Activated CD4-positive, alpha-beta T cell treated with anti-CD3 and anti-CD28 coated beads, Interleukin-2, amount 10 ng/mL, durations not matched to agents 7 days and 5 days (primary cell): ENCODE results near the gene NMB. TPM values are rescaled to one million over a fixed set of nuclear protein-coding genes. Genes with fewer than 3 reads are reported as not detected.

Experiments
- CTCF ChIA-PET: fragments of 350-600 bp; sonication (Branson Sonifier 250); formaldehyde crosslinking; loops from one replicate; lab custom pipeline; 2021; ENCODE audit warnings: antibody characterized with exemption; lab: Charles Lee
- POLR2A ChIA-PET: fragments of 350-600 bp; sonication (Branson Sonifier 250); formaldehyde crosslinking; loops from one replicate; lab custom pipeline; 2021; ENCODE audit warnings: antibody characterized with exemption; lab: Charles Lee
- DNase-seq: peaks from one replicate; pipeline ENCODE4 v3.0.0-alpha.2; 2020
- H3K27ac Mint-ChIP-seq: one replicate; pipeline ENCODE4 v1.8.0; 2021; ENCODE audit warnings: mild to moderate bottlenecking, moderate library complexity, mixed read lengths
- H3K27me3 Mint-ChIP-seq: one replicate; pipeline ENCODE4 v1.8.0; 2021; ENCODE audit warnings: mixed read lengths
- H3K36me3 Mint-ChIP-seq: one replicate; pipeline ENCODE4 v1.8.0; 2021; ENCODE audit warnings: low read depth, mixed read lengths
- H3K4me1 Mint-ChIP-seq: one replicate; pipeline ENCODE4 v1.8.0; 2021; ENCODE audit warnings: mixed read lengths
- H3K4me3 Mint-ChIP-seq: one replicate; pipeline ENCODE4 v1.8.0; 2021; ENCODE audit warnings: mild to moderate bottlenecking, moderate library complexity, mixed read lengths
- H3K9me3 Mint-ChIP-seq: one replicate; pipeline ENCODE4 v1.8.0; 2021; ENCODE audit warnings: mixed read lengths
- total RNA-seq, 2 experiments: library from RNA; stranded (reverse); gene quantifications; one replicate each; pipeline ENCODE4 v1.2.3, GENCODE V29; 2021

Gene NMB
- total RNA-seq, 2 experiments from 2014 or later, result 2.8 to 3.8 TPM

DNA sequence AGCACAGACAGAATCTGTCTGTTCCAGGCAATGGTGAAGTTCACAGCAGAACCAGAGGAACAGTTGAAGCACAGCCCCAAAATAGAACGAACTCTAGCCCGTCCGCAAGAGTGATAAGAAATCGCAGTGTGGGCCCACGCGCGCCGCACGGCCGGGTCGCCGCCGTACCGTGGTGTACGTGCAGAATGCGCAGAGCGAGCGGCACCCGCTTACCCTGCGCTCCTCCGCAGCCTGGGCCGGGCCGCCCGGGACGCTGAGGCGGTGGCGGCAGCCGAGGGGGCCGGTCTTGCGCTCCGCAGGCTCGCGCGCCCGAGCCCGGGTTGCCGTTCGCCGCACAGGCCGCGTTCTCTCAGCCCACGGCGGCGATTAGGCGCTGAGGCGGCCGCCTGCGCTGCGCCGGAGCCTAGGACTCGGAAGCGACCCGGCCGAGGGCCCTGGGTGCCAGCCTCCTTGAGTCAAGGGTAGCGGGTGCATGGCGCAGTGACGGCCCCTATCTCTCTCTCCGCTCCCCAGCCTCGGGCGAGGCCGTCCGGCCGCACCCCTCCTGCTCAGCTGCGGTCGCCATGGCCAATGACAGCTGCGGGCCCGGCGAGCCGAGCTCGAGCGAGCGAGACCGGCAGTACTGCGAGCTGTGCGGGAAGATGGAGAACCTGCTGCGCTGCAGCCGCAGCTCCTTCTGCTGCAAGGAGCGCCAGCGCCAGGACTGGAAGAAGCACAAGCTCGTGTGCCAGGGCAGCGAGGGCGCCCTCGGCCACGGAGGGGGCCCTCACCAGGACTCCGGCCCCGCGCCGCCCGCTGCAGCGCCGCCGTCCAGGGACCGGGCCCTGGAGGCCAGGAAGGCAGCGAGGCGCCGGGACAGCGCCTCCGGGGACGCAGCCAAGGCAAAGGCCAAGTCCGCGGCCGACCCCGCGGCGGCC, 24.4 kb downstream of the NMB start:
- Mint-ChIP-seq H3K36me3 (peaks cover 31% of the 10 kb centered on the region), H3K9me3 (no peaks in the 10 kb centered on the region), H3K4me1 (peaks cover 61% of the 10 kb centered on the region), H3K4me3 (peak overlapping the region; percentile 93), H3K27ac (peak overlapping the region; percentile 96), H3K27me3 (no peaks in the 10 kb centered on the region)
- ChIA-PET POLR2A (interaction anchor here (0.9 to 1.4 kb wide), 2 partner anchors 9 to 27 kb away, joined by 4 to 6 read pairs; no protein-coding TSS in a partner anchor), CTCF (interaction anchor here (0.6 to 2.5 kb wide), 10 partner anchors 8 to 953 kb away, joined by 3 to 7 read pairs (median 5); no protein-coding TSS in a partner anchor)
- peak; percentile 67 for DNase-seq

DNA sequence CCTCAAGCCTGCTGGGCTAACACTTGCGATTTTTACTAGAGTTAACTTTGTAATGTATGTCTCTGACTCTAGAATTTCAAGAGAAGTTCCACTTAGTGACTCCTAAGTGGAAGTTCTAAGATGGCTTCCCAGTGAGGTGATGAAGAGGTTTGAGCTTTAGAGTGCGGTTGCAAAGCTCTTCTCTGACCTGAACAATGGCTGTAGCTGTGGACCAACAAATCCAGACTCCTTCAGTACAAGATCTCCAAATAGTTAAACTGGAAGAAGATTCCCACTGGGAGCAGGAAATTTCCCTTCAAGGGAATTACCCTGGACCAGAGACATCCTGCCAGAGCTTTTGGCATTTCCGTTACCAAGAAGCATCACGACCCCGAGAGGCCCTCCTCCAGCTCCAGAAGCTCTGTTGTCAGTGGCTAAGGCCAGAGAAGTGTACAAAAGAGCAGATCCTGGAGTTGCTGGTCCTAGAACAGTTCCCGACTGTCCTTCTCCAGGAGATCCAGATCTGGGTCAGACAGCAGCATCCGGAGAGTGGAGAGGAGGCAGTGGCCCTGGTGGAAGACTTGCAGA, 26.2 kb downstream of the NMB start:
- peak overlapping the region; percentile 89 for H3K4me3 Mint-ChIP-seq
- no peaks in the 10 kb centered on the region for H3K27me3 Mint-ChIP-seq
- POLR2A ChIA-PET, result interaction anchor here (0.6 kb wide), 1 partner anchor 63 kb away, joined by 3 read pairs; no protein-coding TSS in a partner anchor
- peaks cover 49% of the 10 kb centered on the region for H3K4me1 Mint-ChIP-seq
- no peaks in the 10 kb centered on the region for H3K9me3 Mint-ChIP-seq
- DNase-seq, result no peak
- CTCF ChIA-PET, result interaction anchor here (1.1 to 2.0 kb wide), 12 partner anchors 11 to 233 kb away, joined by 3 to 7 read pairs (median 4); partner anchors contain the start of gene WDR73
- H3K27ac Mint-ChIP-seq, result peak overlapping the region; percentile 97
- H3K36me3 Mint-ChIP-seq, result peaks cover 19% of the 10 kb centered on the region

DNA sequence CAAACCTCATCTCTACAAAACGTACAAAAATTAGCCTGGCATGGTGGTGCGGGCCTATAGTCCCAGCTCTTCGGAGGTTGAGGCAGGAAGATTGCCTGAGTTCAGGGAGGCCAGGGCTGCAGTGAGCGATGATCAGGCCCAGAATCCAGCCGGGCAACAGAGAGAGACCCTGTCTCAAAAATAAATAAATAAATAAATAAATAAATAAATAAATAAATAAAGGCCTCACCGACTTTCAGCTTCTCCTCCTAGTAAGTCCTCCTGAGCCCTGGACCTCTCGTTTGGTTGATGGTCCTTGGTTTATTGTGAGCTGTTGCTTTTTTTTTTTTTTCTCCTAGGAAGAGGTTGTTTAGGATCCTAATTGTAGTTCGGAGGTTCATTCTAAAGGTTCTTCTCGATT, 29.0 kb downstream of the NMB start:
- no peaks in the 10 kb centered on the region for H3K9me3 Mint-ChIP-seq
- no peak for DNase-seq
- H3K4me1 Mint-ChIP-seq, result peaks cover 28% of the 10 kb centered on the region
- CTCF ChIA-PET, result interaction anchor here (0.6 to 1.7 kb wide), 7 partner anchors 20 to 429 kb away, joined by 3 to 9 read pairs (median 3); partner anchors contain the start of gene SEC11A
- H3K4me3 Mint-ChIP-seq, result no peak overlapping the region
- no peak overlapping the region for H3K27ac Mint-ChIP-seq
- H3K36me3 Mint-ChIP-seq, result peaks cover 13% of the 10 kb centered on the region
- POLR2A ChIA-PET, result no interaction called here
- H3K27me3 Mint-ChIP-seq, result no peaks in the 10 kb centered on the region

DNA sequence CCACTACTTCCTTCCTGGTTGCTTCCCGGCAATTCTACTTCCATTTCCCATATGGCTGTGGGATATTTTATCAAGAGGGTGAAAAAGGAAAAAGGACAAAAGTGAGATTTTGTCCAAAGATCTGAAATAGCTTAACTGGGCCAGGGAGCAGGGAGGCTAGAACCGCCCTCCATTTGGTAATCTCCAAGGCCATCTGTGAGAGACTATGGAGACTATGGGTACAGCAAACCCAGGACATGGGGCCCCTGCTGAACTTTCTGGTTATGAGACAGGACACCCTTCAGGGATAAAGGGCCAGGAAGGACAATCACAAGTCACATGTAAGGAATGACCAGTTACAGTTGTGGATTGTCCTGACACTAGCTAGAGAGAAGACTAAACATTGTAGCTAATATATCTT, 32.9 kb downstream of the NMB start:
- Mint-ChIP-seq H3K27ac (no peak overlapping the region), H3K4me1 (peaks cover 2% of the 10 kb centered on the region), H3K9me3 (peaks cover 31% of the 10 kb centered on the region), H3K36me3 (peaks cover 37% of the 10 kb centered on the region), H3K27me3 (no peaks in the 10 kb centered on the region), H3K4me3 (no peak overlapping the region)
- POLR2A ChIA-PET, result no interaction called here
- CTCF ChIA-PET, result interaction anchor here (0.8 to 1.1 kb wide), 2 partner anchors 9 to 24 kb away, joined by 3 to 5 read pairs; partner anchors contain the start of gene ZSCAN2
- no peak for DNase-seq

DNA sequence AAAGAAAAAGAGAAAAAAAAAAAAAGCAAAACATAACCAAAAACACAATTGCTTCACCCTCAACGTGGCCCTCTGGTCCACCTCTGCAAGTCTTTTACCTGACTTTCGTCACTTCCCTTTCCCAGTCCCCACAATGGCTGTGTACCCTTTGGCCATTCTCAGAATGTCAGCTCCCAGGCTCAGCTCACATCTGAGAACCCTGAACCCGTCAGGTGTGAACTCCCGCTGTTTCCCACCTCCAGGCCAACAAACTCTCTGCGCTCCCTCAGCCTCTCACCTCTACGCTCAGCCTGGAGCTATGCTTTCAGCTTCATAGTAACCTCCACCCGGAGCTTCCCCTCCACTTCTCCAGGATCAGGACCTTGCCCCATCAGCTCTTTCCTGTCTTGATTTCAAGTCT, 33.6 kb downstream of the NMB start:
- CTCF ChIA-PET, result interaction anchor here (0.6 kb wide), 4 partner anchors 108 to 1590 kb away, joined by 3 to 5 read pairs (median 3); no protein-coding TSS in a partner anchor
- Mint-ChIP-seq H3K27me3 (no peaks in the 10 kb centered on the region), H3K4me1 (no peaks in the 10 kb centered on the region), H3K36me3 (peaks cover 40% of the 10 kb centered on the region), H3K4me3 (no peak overlapping the region), H3K27ac (no peak overlapping the region), H3K9me3 (peaks cover 37% of the 10 kb centered on the region)
- no peak for DNase-seq
- POLR2A ChIA-PET, result no interaction called here

DNA sequence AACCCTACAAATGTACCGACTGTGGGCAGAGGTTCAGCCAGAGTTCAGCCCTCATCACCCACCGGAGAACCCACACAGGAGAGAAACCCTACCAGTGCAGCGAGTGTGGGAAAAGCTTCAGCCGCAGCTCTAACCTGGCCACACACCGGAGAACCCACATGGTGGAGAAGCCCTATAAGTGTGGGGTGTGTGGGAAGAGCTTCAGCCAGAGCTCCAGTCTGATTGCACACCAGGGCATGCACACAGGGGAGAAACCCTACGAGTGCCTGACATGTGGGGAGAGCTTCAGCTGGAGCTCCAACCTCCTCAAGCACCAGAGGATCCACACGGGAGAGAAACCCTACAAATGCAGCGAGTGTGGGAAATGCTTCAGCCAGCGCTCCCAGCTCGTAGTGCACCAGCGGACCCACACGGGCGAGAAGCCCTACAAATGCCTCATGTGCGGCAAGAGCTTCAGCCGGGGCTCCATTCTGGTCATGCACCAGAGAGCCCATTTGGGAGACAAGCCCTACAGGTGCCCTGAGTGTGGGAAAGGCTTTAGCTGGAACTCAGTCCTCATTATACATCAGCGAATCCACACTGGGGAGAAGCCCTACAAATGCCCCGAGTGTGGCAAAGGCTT, 36.5 kb downstream of the NMB start:
- H3K4me1 Mint-ChIP-seq, result no peaks in the 10 kb centered on the region
- H3K4me3 Mint-ChIP-seq, result no peak overlapping the region
- H3K27ac Mint-ChIP-seq, result no peak overlapping the region
- no peaks in the 10 kb centered on the region for H3K27me3 Mint-ChIP-seq
- peaks cover 41% of the 10 kb centered on the region for H3K9me3 Mint-ChIP-seq
- ChIA-PET CTCF (interaction anchor here (0.6 to 1.2 kb wide), 5 partner anchors 10 to 34 kb away, joined by 3 to 5 read pairs (median 4); no protein-coding TSS in a partner anchor), POLR2A (no interaction called here)
- peaks cover 40% of the 10 kb centered on the region for H3K36me3 Mint-ChIP-seq
- no peak for DNase-seq

DNA sequence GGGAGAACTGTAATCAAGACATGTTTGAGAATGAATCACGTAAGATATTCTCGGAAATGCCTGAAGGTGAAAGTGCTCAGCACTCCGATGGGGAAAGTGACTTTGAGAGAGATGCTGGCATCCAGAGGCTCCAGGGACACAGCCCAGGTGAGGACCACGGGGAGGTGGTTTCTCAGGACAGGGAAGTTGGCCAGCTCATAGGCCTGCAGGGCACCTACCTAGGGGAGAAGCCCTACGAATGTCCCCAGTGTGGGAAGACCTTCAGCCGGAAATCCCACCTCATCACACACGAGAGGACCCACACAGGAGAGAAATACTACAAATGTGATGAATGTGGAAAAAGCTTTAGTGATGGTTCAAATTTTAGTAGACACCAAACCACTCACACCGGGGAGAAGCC, 37.4 kb downstream of the NMB start:
- H3K27me3 Mint-ChIP-seq, result no peaks in the 10 kb centered on the region
- no peak overlapping the region for H3K4me3 Mint-ChIP-seq
- ChIA-PET CTCF (interaction anchor here (1.1 to 1.8 kb wide), 4 partner anchors 11 to 33 kb away, joined by 4 to 5 read pairs (median 4); no protein-coding TSS in a partner anchor), POLR2A (no interaction called here)
- H3K36me3 Mint-ChIP-seq, result peaks cover 42% of the 10 kb centered on the region
- H3K27ac Mint-ChIP-seq, result no peak overlapping the region
- peaks cover under 1% of the 10 kb centered on the region for H3K4me1 Mint-ChIP-seq
- peaks cover 41% of the 10 kb centered on the region for H3K9me3 Mint-ChIP-seq
- no peak for DNase-seq

DNA sequence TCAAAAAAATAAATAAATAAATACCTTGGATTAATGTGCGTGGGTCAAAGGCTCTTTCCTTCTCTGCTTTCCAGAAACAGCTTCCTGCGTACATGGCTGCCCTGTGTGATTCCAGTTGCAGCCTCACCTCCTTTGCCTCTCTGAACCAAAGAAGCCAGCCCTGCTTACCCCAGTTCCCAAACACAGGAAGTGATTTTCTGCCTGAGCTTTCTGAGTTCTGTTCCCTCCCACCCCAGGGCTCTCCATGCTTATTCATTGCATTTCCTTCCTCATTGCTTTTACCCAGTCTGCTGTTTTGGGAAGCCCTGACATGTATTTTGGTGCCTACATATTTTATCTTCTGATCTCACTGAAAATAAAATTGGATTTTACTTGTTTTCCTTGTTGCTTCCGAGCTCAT, 41.8 kb downstream of the NMB start:
- no peak for DNase-seq
- H3K4me1 Mint-ChIP-seq, result peaks cover 2% of the 10 kb centered on the region
- H3K9me3 Mint-ChIP-seq, result peaks cover 22% of the 10 kb centered on the region
- ChIA-PET POLR2A (no interaction called here), CTCF (interaction anchor here (1.7 kb wide), 1 partner anchor 12 kb away, joined by 3 read pairs; no protein-coding TSS in a partner anchor)
- H3K36me3 Mint-ChIP-seq, result peaks cover 18% of the 10 kb centered on the region
- no peak overlapping the region for H3K27ac Mint-ChIP-seq
- no peak overlapping the region for H3K4me3 Mint-ChIP-seq
- H3K27me3 Mint-ChIP-seq, result no peaks in the 10 kb centered on the region

DNA sequence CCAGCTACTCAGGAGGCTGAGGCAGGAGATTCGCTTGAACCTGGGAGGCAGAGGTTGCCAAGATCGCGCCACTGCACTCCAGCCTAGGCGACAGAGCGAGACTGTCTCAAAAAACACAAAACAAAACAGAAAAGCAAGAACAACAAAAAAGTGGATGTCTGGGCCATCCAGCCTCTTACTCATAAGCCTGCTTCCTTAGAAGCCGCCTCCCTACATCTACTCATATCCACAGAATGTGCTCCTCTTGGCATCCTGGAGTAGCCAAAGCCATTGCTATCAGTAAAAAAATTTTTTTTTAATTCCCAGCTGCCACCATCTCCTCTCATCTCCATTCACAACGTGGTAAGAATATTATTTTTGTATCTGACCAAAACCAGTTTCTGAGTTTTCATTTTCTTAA, 46.4 kb downstream of the NMB start:
- H3K27me3 Mint-ChIP-seq, result no peaks in the 10 kb centered on the region
- H3K36me3 Mint-ChIP-seq, result peaks cover 10% of the 10 kb centered on the region
- no peak for DNase-seq
- H3K27ac Mint-ChIP-seq, result no peak overlapping the region
- peaks cover 2% of the 10 kb centered on the region for H3K4me1 Mint-ChIP-seq
- no peaks in the 10 kb centered on the region for H3K9me3 Mint-ChIP-seq
- ChIA-PET CTCF (interaction anchor here (1.0 to 1.6 kb wide), 2 partner anchors 16 to 21 kb away, joined by 3 to 7 read pairs; no protein-coding TSS in a partner anchor), POLR2A (no interaction called here)
- no peak overlapping the region for H3K4me3 Mint-ChIP-seq

DNA sequence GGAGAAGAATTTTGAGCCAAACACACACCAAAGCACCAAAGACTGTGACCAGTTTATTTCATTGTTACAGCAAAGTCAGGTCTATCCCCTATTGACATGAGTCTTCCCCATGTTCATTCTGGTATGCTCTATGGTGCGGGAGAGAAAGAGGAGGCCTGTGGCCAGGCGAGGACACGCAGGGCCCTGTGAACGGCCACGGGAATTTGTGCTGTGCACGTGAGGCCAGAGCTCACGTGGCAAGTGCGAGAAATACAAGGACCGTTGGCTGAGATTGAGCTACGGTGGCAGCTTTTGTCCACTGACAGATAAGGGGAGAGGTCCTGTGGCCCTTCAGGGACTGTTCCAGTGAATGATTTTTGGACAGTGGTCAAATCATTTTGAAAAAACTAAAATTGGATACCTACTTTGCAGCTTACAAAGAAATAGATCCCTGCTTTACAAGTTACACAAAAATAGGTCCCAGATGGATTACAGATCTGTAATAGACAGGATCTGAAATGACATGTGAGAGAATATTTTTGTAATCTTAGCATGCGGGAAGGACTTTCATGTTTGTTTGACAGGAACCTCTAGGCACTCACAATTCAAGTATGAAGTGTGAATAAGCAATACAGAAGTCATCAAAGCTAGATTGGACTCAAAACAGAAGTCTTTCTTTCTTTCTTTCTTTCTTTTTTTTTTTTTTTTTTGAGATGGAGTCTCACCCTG, 48.0 kb downstream of the NMB start:
- H3K36me3 Mint-ChIP-seq, result peaks cover 16% of the 10 kb centered on the region
- POLR2A ChIA-PET, result no interaction called here

DNA sequence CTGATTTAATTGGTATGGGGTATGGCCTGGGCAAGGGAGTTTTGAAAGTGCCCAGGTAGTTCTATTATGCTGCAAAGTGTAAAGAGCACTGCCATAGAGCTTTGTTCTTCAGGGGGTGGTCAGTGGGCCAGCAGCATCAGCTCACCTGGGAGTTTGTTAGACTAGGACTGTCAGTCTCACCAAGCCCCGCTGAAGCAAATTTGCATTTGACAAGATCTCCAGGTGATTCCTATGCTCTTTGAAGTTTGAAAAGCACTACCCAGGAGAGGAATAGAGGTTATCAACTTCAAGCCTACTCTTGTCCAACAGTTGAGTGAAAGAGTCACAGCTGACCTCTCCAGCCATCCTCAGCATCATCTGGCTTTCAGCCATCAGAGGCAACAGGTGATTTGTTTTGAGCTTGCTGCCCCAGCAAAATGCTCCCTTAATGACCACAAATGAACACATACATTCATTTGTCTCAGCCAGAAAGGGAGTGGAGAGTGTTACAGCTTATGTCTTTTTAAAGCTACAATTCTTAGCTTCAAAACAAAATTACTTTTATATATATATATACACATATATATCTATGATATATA, 49.2 kb downstream of the NMB start:
- H3K9me3 Mint-ChIP-seq, result no peaks in the 10 kb centered on the region
- peaks cover 17% of the 10 kb centered on the region for H3K4me1 Mint-ChIP-seq
- no peaks in the 10 kb centered on the region for H3K27me3 Mint-ChIP-seq
- H3K27ac Mint-ChIP-seq, result no peak overlapping the region
- POLR2A ChIA-PET, result no interaction called here
- no peak for DNase-seq
- CTCF ChIA-PET, result interaction anchor here (0.9 to 2.2 kb wide), 3 partner anchors 9 to 20 kb away, joined by 3 to 10 read pairs (median 3); no protein-coding TSS in a partner anchor
- H3K36me3 Mint-ChIP-seq, result peaks cover 20% of the 10 kb centered on the region
- no peak overlapping the region for H3K4me3 Mint-ChIP-seq

More for the DNA sequence above, 48.0 kb downstream of the NMB start:
- Mint-ChIP-seq H3K9me3 (no peaks in the 10 kb centered on the region), H3K4me1 (peaks cover 11% of the 10 kb centered on the region), H3K4me3 (no peak overlapping the region), H3K27ac (no peak overlapping the region), H3K27me3 (no peaks in the 10 kb centered on the region)
- no peak for DNase-seq
- CTCF ChIA-PET, result interaction anchor here (2.2 kb wide), 1 partner anchor 11 kb away, joined by 10 read pairs; no protein-coding TSS in a partner anchor
